SK-N-SH treated with all-trans-retinoic acid at 6 μM for 48 hours (cell line): ENCODE results near the gene GJA9.
"Not testable (repeated sequence)": the region's sequence is repeated elsewhere in the genome, so short reads cannot be mapped to it uniquely, and the experiment has no call there.

Experiments used
- ATAC-seq: fragments of 200-7000 bp; cut with Tn5 transposase; 3 replicates; pipeline ENCODE4 v1.9.1; 2020; ENCODE audit warnings: mild to moderate bottlenecking, moderate library complexity
- ARNTL ChIP-seq: fragments of 450-650 bp; formaldehyde crosslinking; IDR thresholded peaks from 2 replicates; pipeline ENCODE4 v1.5.0; 2020; ENCODE audit warnings: low read depth, mild to moderate bottlenecking, moderate library complexity, borderline replicate concordance
- BACH2 ChIP-seq: fragments of 250-450 bp; sonication (Bioruptor Pico); IDR thresholded peaks from 2 replicates; pipeline ENCODE4 v1.9.0; 2021; ENCODE audit warnings: mild to moderate bottlenecking, borderline replicate concordance
- ESRRG ChIP-seq: fragments of 250-450 bp; sonication (Bioruptor Pico); IDR thresholded peaks from 2 replicates; pipeline ENCODE4 v1.6.1; 2021; ENCODE audit warnings: mild to moderate bottlenecking
- GLIS3 ChIP-seq: fragments of 250-450 bp; sonication (Bioruptor Pico); IDR thresholded peaks from 2 replicates; pipeline ENCODE4 v1.5.0; 2020; ENCODE audit warnings: mild to moderate bottlenecking, moderate library complexity
- ISL1 ChIP-seq: fragments of 250-450 bp; sonication (Bioruptor Pico); IDR thresholded peaks from 2 replicates; pipeline ENCODE4 v2.1.2; 2022; ENCODE audit warnings: mild to moderate bottlenecking, moderate library complexity
- OSR1 ChIP-seq: fragments of 250-450 bp; sonication (Bioruptor Pico); IDR thresholded peaks from 2 replicates; pipeline ENCODE4 v1.8.0; 2022; ENCODE audit warnings: moderate library complexity, mild to moderate bottlenecking, inconsistent platforms
- POU6F1 ChIP-seq: fragments of 250-450 bp; sonication (Bioruptor Pico); IDR thresholded peaks from 2 replicates; pipeline ENCODE4 v1.8.0; 2021; ENCODE audit warnings: low read depth, mild to moderate bottlenecking, moderate library complexity, borderline replicate concordance
- PPARA ChIP-seq: fragments of 250-450 bp; sonication (Bioruptor Pico); IDR thresholded peaks from 2 replicates; pipeline ENCODE4 v1.5.0; 2020; ENCODE audit warnings: mild to moderate bottlenecking, borderline replicate concordance
- RARB ChIP-seq: fragments of 250-450 bp; sonication (Bioruptor Pico); IDR thresholded peaks from 2 replicates; pipeline ENCODE4 v1.8.0; 2021; ENCODE audit warnings: mild to moderate bottlenecking, moderate library complexity
- SNAI2 ChIP-seq: fragments of 250-450 bp; sonication (Bioruptor Pico); IDR thresholded peaks from 2 replicates; pipeline ENCODE4 v1.5.0; 2020; ENCODE audit warnings: mild to moderate bottlenecking, moderate library complexity
- TCF4 ChIP-seq: fragments of 250-450 bp; sonication (Bioruptor Pico); IDR thresholded peaks from 2 replicates; pipeline ENCODE4 v1.8.0; 2021; ENCODE audit warnings: mild to moderate bottlenecking, moderate library complexity, borderline replicate concordance
- TOX ChIP-seq: fragments of 250-450 bp; sonication (Bioruptor Pico); IDR thresholded peaks from 2 replicates; pipeline ENCODE4 v1.8.0; 2021; ENCODE audit warnings: mild to moderate bottlenecking, moderate library complexity, borderline replicate concordance
- ZC3H10 ChIP-seq: fragments of 250-450 bp; sonication (Bioruptor Pico); IDR thresholded peaks from 2 replicates; pipeline ENCODE4 v1.5.1; 2021; ENCODE audit warnings: mild to moderate bottlenecking, moderate library complexity
- ZFP3 ChIP-seq: fragments of 250-450 bp; sonication (Bioruptor Pico); IDR thresholded peaks from 2 replicates; pipeline ENCODE4 v1.5.0; 2020; ENCODE audit warnings: mild to moderate bottlenecking, moderate library complexity
- ZFP30 ChIP-seq: fragments of 450-650 bp; formaldehyde crosslinking; IDR thresholded peaks from 2 replicates; pipeline ENCODE4 v1.5.0; 2022; ENCODE audit warnings: mild to moderate bottlenecking, moderate library complexity
- ZNF565 ChIP-seq: fragments of 450-650 bp; formaldehyde crosslinking; conservative IDR thresholded peaks from 2 replicates; pipeline ENCODE4 v1.5.0; 2020; ENCODE audit warnings: low read depth, mild to moderate bottlenecking, moderate library complexity
- ZNF70 ChIP-seq: fragments of 450-650 bp; formaldehyde crosslinking; IDR thresholded peaks from 2 replicates; pipeline ENCODE4 v1.5.0; 2020; ENCODE audit warnings: mild to moderate bottlenecking, moderate library complexity
- ZNF8 ChIP-seq: fragments of 450-650 bp; formaldehyde crosslinking; IDR thresholded peaks from 2 replicates; pipeline ENCODE4 v1.5.0; 2020; ENCODE audit warnings: mild to moderate bottlenecking, moderate library complexity
- TF ChIP-seq, protein P1 (sequence below): fragments of 250-450 bp; sonication (Bioruptor Pico); IDR thresholded peaks from 2 replicates; pipeline ENCODE4 v1.8.0; 2020; ENCODE audit warnings: mild to moderate bottlenecking, moderate library complexity, borderline replicate concordance
- TF ChIP-seq, protein P2 (sequence below): fragments of 250-450 bp; sonication (Bioruptor Pico); IDR thresholded peaks from 2 replicates; pipeline ENCODE4 v1.5.0; 2020; ENCODE audit warnings: mild to moderate bottlenecking, moderate library complexity
- TF ChIP-seq, protein P3 (sequence below): fragments of 250-450 bp; sonication (Bioruptor Pico); IDR thresholded peaks from 2 replicates; pipeline ENCODE4 v1.5.1; 2020; ENCODE audit warnings: low read depth, mild to moderate bottlenecking, moderate library complexity

The GJA9 gene

GRCh38 chr1:38848071-38848470 is 33.3 kb downstream of the GJA9 start:
- TF ChIP-seq TOX (CRISPR knock-in tag) (no peak), BACH2 (CRISPR knock-in tag) (no peak), ARNTL (CRISPR knock-in tag) (no peak), PPARA (CRISPR knock-in tag) (no peak), TCF4 (CRISPR knock-in tag) (no peak)
- no peak for ATAC-seq

DNA sequence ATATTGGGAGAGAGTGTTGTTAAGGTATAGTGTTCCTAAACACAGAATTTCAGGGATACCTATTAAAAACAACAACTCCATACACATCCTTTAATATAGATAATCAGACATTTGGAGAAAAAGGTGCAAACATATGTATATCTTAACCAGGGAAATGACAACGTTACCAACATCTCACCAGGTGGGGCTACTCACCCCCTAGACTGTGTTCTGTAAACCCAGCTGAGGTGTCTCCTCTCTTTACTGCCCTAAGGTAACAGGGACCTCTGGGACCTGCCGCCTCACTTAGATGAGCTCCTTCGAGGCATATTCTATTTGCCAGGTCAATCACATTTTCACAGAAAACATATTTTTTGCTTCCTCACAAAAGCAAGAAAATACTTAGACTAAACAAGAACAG is 35.2 kb downstream of the GJA9 start:
- no peak for ATAC-seq
- TF ChIP-seq, protein P1, sequence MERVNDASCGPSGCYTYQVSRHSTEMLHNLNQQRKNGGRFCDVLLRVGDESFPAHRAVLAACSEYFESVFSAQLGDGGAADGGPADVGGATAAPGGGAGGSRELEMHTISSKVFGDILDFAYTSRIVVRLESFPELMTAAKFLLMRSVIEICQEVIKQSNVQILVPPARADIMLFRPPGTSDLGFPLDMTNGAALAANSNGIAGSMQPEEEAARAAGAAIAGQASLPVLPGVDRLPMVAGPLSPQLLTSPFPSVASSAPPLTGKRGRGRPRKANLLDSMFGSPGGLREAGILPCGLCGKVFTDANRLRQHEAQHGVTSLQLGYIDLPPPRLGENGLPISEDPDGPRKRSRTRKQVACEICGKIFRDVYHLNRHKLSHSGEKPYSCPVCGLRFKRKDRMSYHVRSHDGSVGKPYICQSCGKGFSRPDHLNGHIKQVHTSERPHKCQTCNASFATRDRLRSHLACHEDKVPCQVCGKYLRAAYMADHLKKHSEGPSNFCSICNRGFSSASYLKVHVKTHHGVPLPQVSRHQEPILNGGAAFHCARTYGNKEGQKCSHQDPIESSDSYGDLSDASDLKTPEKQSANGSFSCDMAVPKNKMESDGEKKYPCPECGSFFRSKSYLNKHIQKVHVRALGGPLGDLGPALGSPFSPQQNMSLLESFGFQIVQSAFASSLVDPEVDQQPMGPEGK = no peak
- TF ChIP-seq OSR1 = no peak
- no peak for TF ChIP-seq ZFP3 (CRISPR knock-in tag)
- TF ChIP-seq BACH2 (CRISPR knock-in tag) = no peak
- no peak for TF ChIP-seq ISL1 (CRISPR knock-in tag)
- TF ChIP-seq ZNF8 = no peak
- no peak for TF ChIP-seq ZFP30 (CRISPR knock-in tag)

DNA sequence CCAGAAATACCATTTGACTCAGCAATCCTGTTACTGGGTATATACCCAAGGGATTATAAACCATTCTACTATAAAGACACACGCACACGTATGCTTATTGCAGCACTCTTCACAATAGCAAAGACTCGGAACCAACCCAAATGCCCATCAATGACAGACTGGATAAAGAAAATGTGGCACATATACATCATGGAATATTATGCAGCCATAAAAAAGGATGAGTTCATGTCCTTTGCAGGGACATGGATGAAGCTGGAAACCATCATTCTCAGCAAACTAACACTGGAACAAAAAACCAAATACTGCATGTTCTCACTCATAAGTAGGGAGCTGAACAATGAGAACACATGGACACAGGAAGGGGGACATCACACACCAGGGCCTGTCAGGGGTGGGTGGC is 36.3 kb downstream of the GJA9 start:
- ATAC-seq = not testable (repeated sequence)

- TF ChIP-seq, protein P2, sequence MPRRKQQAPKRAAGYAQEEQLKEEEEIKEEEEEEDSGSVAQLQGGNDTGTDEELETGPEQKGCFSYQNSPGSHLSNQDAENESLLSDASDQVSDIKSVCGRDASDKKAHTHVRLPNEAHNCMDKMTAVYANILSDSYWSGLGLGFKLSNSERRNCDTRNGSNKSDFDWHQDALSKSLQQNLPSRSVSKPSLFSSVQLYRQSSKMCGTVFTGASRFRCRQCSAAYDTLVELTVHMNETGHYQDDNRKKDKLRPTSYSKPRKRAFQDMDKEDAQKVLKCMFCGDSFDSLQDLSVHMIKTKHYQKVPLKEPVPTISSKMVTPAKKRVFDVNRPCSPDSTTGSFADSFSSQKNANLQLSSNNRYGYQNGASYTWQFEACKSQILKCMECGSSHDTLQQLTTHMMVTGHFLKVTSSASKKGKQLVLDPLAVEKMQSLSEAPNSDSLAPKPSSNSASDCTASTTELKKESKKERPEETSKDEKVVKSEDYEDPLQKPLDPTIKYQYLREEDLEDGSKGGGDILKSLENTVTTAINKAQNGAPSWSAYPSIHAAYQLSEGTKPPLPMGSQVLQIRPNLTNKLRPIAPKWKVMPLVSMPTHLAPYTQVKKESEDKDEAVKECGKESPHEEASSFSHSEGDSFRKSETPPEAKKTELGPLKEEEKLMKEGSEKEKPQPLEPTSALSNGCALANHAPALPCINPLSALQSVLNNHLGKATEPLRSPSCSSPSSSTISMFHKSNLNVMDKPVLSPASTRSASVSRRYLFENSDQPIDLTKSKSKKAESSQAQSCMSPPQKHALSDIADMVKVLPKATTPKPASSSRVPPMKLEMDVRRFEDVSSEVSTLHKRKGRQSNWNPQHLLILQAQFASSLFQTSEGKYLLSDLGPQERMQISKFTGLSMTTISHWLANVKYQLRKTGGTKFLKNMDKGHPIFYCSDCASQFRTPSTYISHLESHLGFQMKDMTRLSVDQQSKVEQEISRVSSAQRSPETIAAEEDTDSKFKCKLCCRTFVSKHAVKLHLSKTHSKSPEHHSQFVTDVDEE (CRISPR knock-in tag) = no peak
- TF ChIP-seq ZFP3 (CRISPR knock-in tag) (no peak), ZC3H10 (CRISPR knock-in tag) (no peak), ISL1 (CRISPR knock-in tag) (no peak), POU6F1 (CRISPR knock-in tag) (no peak), OSR1 (no peak), ARNTL (CRISPR knock-in tag) (no peak), PPARA (CRISPR knock-in tag) (no peak), SNAI2 (no peak), TCF4 (CRISPR knock-in tag) (no peak), ZNF70 (no peak), ESRRG (CRISPR knock-in tag) (no peak), GLIS3 (CRISPR knock-in tag) (no peak)
- TF ChIP-seq, protein P3, sequence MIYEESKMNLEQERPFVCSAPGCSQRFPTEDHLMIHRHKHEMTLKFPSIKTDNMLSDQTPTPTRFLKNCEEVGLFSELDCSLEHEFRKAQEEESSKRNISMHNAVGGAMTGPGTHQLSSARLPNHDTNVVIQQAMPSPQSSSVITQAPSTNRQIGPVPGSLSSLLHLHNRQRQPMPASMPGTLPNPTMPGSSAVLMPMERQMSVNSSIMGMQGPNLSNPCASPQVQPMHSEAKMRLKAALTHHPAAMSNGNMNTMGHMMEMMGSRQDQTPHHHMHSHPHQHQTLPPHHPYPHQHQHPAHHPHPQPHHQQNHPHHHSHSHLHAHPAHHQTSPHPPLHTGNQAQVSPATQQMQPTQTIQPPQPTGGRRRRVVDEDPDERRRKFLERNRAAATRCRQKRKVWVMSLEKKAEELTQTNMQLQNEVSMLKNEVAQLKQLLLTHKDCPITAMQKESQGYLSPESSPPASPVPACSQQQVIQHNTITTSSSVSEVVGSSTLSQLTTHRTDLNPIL (CRISPR knock-in tag) = no peak
- ATAC-seq = no peak
Observed at GRCh38 chr1:38840281-38840680, 41.1 kb downstream of the GJA9 start.

GRCh38 chr1:38839363-38839762 is 42.0 kb downstream of the GJA9 start:
- no peak for ATAC-seq
- no peak for TF ChIP-seq ZNF565
- TF ChIP-seq RARB = no peak
- TF ChIP-seq, protein P3 (CRISPR knock-in tag) = no peak
- no peak for TF ChIP-seq ZFP3 (CRISPR knock-in tag)
- TF ChIP-seq ZFP30 (CRISPR knock-in tag) = no peak
- no peak for TF ChIP-seq ARNTL (CRISPR knock-in tag)
- TF ChIP-seq ZNF8 = no peak
- no peak for TF ChIP-seq BACH2 (CRISPR knock-in tag)
- no peak for TF ChIP-seq SNAI2
- TF ChIP-seq PPARA (CRISPR knock-in tag) = no peak
- TF ChIP-seq, all 23 proteins: peak for 0

GRCh38 chr1:38836316-38836715 is 45.1 kb downstream of the GJA9 start:
- ATAC-seq = not testable (repeated sequence)
